Measurements from ENCODE around the gene FIZ1. TPM values are rescaled to one million over a fixed set of nuclear protein-coding genes. Genes with fewer than 3 reads are reported as not detected.

The FIZ1 gene
- total RNA-seq, 1 donor from 2014 or later = 14.3 TPM

DNA sequence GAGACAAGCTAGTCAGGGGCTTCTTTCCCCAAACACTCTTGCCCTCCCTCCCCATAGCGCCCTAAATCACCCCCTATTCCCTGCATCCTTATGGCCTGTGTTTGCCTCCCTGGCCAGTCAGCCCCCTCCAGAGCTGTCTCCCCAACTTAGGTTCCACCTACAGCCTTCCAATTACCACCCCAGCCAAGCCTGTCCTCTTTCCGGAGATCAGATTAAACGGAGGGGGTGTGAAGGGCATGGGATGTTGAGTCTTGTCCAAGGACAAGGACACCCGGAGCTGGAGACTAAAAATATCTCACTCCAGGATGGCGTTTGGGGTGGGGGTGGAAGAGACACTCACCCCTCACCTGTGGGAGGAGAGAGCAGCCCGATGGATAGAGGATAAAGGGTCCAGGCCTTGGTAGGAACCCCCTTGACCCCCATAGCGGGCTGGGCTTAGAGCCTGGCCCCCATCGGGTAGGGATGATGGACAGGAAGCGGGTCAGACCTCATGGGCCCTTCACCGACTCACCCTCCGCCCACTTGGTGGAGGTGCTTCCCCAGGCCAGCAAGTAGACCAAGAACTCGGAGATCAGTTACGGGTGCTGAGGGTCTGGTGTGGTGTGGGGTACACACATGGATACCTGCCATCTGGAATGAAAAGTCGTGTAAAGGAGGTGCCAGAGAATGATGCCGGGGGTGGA, 12.1 kb upstream of the FIZ1 start:
- TF ChIP-seq, protein P1, sequence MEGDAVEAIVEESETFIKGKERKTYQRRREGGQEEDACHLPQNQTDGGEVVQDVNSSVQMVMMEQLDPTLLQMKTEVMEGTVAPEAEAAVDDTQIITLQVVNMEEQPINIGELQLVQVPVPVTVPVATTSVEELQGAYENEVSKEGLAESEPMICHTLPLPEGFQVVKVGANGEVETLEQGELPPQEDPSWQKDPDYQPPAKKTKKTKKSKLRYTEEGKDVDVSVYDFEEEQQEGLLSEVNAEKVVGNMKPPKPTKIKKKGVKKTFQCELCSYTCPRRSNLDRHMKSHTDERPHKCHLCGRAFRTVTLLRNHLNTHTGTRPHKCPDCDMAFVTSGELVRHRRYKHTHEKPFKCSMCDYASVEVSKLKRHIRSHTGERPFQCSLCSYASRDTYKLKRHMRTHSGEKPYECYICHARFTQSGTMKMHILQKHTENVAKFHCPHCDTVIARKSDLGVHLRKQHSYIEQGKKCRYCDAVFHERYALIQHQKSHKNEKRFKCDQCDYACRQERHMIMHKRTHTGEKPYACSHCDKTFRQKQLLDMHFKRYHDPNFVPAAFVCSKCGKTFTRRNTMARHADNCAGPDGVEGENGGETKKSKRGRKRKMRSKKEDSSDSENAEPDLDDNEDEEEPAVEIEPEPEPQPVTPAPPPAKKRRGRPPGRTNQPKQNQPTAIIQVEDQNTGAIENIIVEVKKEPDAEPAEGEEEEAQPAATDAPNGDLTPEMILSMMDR (IDR thresholded peaks at IDR 0.05) = no peak
- Histone ChIP-seq H3K36me3 (peaks cover 49% of the 10 kb centered on the region), H3K4me1 (peaks cover 24% of the 10 kb centered on the region), H3K9me3 (no peaks in the 10 kb centered on the region), H3K4me3 (no peak overlapping the region), H3K27ac (no peak overlapping the region), H3K27me3 (ENCODE audit: low read depth) (no peaks in the 10 kb centered on the region)
- no peak for ATAC-seq
- DNase-seq = no peak
- intact Hi-C loops (cut with DNase I) = no loop called here

DNA sequence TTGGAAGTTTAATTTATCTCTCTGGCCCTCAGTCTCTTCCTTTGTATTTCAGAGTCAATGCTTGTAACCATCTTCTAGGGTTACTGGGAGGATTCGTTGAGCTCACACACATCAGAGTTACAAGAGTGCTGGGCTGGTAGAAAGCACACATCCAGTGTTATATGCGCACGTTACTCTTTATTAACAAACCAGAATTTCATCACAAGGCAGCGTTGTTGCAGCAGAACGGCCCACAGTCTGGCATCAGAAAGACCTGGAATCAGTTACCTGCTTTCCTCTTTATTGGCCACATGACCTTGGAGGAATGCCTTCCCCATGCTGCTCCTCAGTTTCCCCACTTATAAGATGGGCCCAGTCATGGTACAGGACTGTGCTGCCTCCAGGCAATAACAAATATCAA, 10.0 kb upstream of the FIZ1 start:
- Histone ChIP-seq H3K27ac (no peak overlapping the region), H3K4me1 (peaks cover 32% of the 10 kb centered on the region), H3K4me3 (no peak overlapping the region), H3K27me3 (ENCODE audit: low read depth) (no peaks in the 10 kb centered on the region), H3K9me3 (no peaks in the 10 kb centered on the region), H3K36me3 (peaks cover 34% of the 10 kb centered on the region)
- intact Hi-C loops (cut with DNase I) = no loop called here
- DNase-seq (no peak), ATAC-seq (no peak)
- TF ChIP-seq, protein P1 (IDR thresholded peaks at IDR 0.05) = no peak

DNA sequence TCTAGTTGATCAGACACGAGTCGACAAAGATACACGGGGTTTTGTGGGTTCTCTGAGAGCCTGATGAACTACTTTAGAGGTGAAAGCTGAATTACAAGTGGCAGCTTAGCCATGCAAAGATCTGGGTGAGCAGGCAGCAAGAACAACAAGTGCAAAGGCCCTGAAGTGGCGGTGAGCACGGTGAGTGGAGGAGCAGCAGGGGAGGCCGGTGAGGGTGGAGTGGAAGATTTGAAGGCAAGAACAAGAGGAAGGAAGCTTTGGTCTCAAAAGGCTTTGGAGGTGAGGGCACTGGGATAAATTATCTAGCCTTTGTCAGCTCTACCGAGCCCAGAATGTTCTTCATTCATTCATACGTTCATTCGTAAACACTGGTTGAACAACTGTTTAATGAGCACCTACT, 7.5 kb upstream of the FIZ1 start:
- Histone ChIP-seq H3K4me1 (peaks cover 34% of the 10 kb centered on the region), H3K36me3 (peaks cover 39% of the 10 kb centered on the region), H3K4me3 (peak overlapping the region; percentile 83), H3K27me3 (ENCODE audit: low read depth) (no peaks in the 10 kb centered on the region), H3K9me3 (no peaks in the 10 kb centered on the region), H3K27ac (peak overlapping the region; percentile 92)
- intact Hi-C loops (cut with DNase I) = no loop called here
- TF ChIP-seq, protein P1 (IDR thresholded peaks at IDR 0.05) = no peak
- no peak for ATAC-seq
- no peak for DNase-seq

DNA sequence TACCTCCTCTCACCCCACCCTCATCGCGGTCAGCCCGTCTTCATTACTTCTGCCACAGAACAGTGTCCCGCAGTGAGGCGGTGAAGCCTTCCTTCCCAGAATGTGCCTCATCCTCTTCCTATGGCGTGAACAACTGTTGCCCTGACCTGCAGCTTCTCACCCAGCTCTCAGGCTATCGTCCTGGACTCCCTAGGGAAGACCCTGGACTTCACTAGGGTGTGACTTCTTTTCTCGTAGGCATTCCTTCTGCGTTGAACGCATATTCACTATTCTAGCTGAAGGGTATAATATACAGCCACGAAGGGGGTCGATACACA, 7.1 kb upstream of the FIZ1 start:
- no peak for ATAC-seq
- intact Hi-C loops (cut with DNase I) = no loop called here
- DNase-seq = no peak
- peaks cover 32% of the 10 kb centered on the region for H3K4me1 ChIP-seq
- H3K36me3 ChIP-seq = peaks cover 39% of the 10 kb centered on the region
- H3K27ac ChIP-seq = peak overlapping the region; percentile 92
- H3K4me3 ChIP-seq = peak overlapping the region; percentile 83
- no peaks in the 10 kb centered on the region for H3K9me3 ChIP-seq
- TF ChIP-seq, protein P1 (IDR thresholded peaks at IDR 0.05) = no peak
- no peaks in the 10 kb centered on the region for H3K27me3 ChIP-seq (ENCODE audit: low read depth)

DNA sequence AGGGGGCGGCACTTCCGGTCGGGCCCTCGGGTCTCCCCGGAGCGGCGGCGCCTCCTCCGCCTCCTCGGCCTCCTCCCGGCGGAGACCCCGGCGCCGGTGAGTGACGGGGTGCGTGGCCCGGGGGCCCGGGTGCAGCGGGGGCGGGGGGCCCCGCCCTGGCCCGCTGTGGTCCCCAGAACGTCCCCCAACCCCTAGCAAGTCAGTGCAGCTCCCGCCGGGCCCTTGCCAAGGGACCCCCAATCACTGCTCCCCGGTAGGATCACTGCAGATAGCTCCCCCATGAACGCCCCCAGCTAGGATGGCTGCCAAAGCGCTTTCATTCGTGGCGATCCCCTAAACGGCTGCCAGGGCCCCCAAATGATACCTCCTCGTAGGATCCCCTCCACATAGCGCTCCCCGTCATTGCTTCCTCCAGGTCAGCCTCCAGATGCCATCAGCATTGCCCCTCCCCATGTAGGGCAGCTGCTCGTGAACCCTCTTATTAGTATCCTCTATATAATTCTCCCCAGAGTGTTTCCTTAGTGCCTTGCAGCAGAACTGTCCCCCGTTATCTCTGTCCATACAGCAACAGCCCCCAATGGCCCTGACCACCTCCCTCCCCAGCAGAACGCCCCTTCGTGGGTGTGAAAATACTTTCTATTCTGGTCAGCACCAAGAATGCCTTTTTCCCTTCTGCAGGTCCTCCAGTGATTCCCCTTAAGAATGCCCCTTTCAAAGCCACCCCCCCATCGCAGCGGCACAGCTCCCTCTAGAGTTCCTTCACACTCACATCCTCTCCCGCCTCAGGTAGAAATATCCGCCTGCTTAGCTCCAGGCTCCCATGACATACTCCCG, 6.5 kb upstream of the FIZ1 start, which contains the start of gene ZNF865:
Gene ZNF865 (plus strand): TSS at position 11 of the 834 bp plus-strand sequence. CDS start 7,972 bp downstream, outside the sequence.
- intact Hi-C loops (cut with DNase I) = no loop called here
- H3K9me3 ChIP-seq = no peaks in the 10 kb centered on the region
- H3K36me3 ChIP-seq = peaks cover 39% of the 10 kb centered on the region
- H3K27ac ChIP-seq = peak within 1 kb of the TSS; percentile 92
- peaks cover 32% of the 10 kb centered on the region for H3K4me1 ChIP-seq
- no peaks in the 10 kb centered on the region for H3K27me3 ChIP-seq (ENCODE audit: low read depth)
- DNase-seq = peak; percentile 82
- H3K4me3 ChIP-seq = peak within 1 kb of the TSS; percentile 83
- ATAC-seq = peak; percentile 59 to 74
- TF ChIP-seq, protein P1 (IDR thresholded peaks at IDR 0.05) = peak; percentile 62

Measured in lower lobe of right lung (tissue), 2 donors.